OCI-LY3 (cell line): ENCODE measurements around the gene IRF3.
"Not testable (repeated sequence)": the region's sequence is repeated elsewhere in the genome, so short reads cannot be mapped to it uniquely, and the experiment has no call there.

Experiments used
- H2AFZ ChIP-seq: fragments of 200-600, 300-600 bp; shearing (Covaris generic); 2 replicates; pipeline ENCODE4 v1.6.0; 2014; ENCODE audit warnings: antibody characterized with exemption, low read depth, low read length
- H3K27ac ChIP-seq: fragments of 200-600, 300-600 bp; sonication (generic); 2 replicates; pipeline ENCODE4 v1.5.1; 2014; ENCODE audit warnings: mild to moderate bottlenecking, low read length, moderate library complexity, mixed read lengths
- H3K27me3 ChIP-seq: fragments of 200-600, 300-600 bp; sonication (generic); 2 replicates; pipeline ENCODE4 v1.6.1; 2014; ENCODE audit warnings: low read depth, low read length, mixed read lengths
- H3K36me3 ChIP-seq: fragments of 200-600, 300-600 bp; sonication (generic); replicated peaks from 2 replicates; pipeline ENCODE3; 2014; ENCODE audit warnings: low read depth, low read length, mixed read lengths
- H3K4me1 ChIP-seq: fragments of 300-600, 200-600 bp; sonication (generic); 2 replicates; pipeline ENCODE4 v1.6.1; 2014; ENCODE audit warnings: low read length, mixed read lengths
- H3K4me2 ChIP-seq: fragments of 200-600, 300-600 bp; sonication (generic); 2 replicates; pipeline ENCODE4 v1.6.1; 2014; ENCODE audit warnings: low read length, mixed read lengths
- H3K4me3 ChIP-seq: fragments of 300-600, 200-600 bp; sonication (generic); 2 replicates; pipeline ENCODE4 v1.5.1; 2014; ENCODE audit warnings: antibody characterized with exemption, mild to moderate bottlenecking, low read length, moderate library complexity
- H3K79me2 ChIP-seq: fragments of 300-600, 200-600 bp; shearing (Covaris generic); 2 replicates; pipeline ENCODE4 v1.6.1; 2014; ENCODE audit warnings: mild to moderate bottlenecking, low read length, mixed read lengths
- H3K9ac ChIP-seq: fragments of 300-600, 200-600 bp; shearing (Covaris generic); 2 replicates; pipeline ENCODE4 v1.6.0; 2014; ENCODE audit warnings: mild to moderate bottlenecking, low read length, moderate library complexity
- H3K9me3 ChIP-seq: fragments of 200-600, 300-600 bp; shearing (Covaris generic); 2 replicates; pipeline ENCODE4 v1.6.1; 2014; ENCODE audit warnings: low read length, mixed read lengths; ENCODE audit not compliant: insufficient read depth
- H4K20me1 ChIP-seq: fragments of 200-600, 300-600 bp; sonication (generic); 2 replicates; pipeline ENCODE4 v1.6.1; 2016; ENCODE audit warnings: low read length, mixed read lengths; ENCODE audit not compliant: insufficient read depth
- CTCF ChIP-seq: fragments of 200-600, 300-600 bp; sonication (generic); IDR thresholded peaks from 2 replicates; pipeline ENCODE4 v1.5.1; 2014; ENCODE audit warnings: antibody characterized with exemption, low read length, low read depth
- EZH2phosphoT487 ChIP-seq: fragments of 200-600 bp; shearing (Covaris generic); IDR thresholded peaks from 2 replicates; pipeline ENCODE4 v1.6.1; 2018; ENCODE audit warnings: antibody characterized with exemption, mixed run types, low read depth

The IRF3 gene

GRCh38 chr19:49624967-49625910 lies 40.4 kb downstream of the IRF3 start:
- no peaks in the 10 kb centered on the region; the same call in 1 of the 2 replicates for H3K79me2 ChIP-seq
- H3K9me3 ChIP-seq, result no peaks in the 10 kb centered on the region
- no peak overlapping the region for H3K4me3 ChIP-seq
- no peaks in the 10 kb centered on the region for H3K4me1 ChIP-seq
- no peak overlapping the region for H3K27ac ChIP-seq
- H3K36me3 ChIP-seq, result peaks cover 36% of the 10 kb centered on the region
- H3K27me3 ChIP-seq, result no peaks in the 10 kb centered on the region
- TF ChIP-seq CTCF, result no peak
- TF ChIP-seq EZH2phosphoT487, result no peak
- no peak overlapping the region for H2AFZ ChIP-seq
- no peaks in the 10 kb centered on the region for H4K20me1 ChIP-seq
- no peak overlapping the region for H3K9ac ChIP-seq
- no peak overlapping the region for H3K4me2 ChIP-seq

- H3K9me3 ChIP-seq, H3K27ac ChIP-seq: not testable (repeated sequence)
- H3K36me3 ChIP-seq, result peaks cover 56% of the 10 kb centered on the region
Observed at GRCh38 chr19:49617860-49618259, 47.8 kb downstream of the IRF3 start.

GRCh38 chr19:49616945-49617344 lies 48.7 kb downstream of the IRF3 start:
- Histone ChIP-seq H2AFZ (no peak overlapping the region), H3K9me3 (no peaks in the 10 kb centered on the region), H3K79me2 (peaks cover 19% of the 10 kb centered on the region), H3K27me3 (no peaks in the 10 kb centered on the region), H3K9ac (no peak overlapping the region), H3K4me3 (no peak overlapping the region), H4K20me1 (peaks cover 7% of the 10 kb centered on the region; the same call in 1 of the 2 replicates), H3K36me3 (peaks cover 54% of the 10 kb centered on the region), H3K4me2 (no peak overlapping the region), H3K4me1 (no peaks in the 10 kb centered on the region), H3K27ac (no peak overlapping the region)
- TF ChIP-seq EZH2phosphoT487, result no peak
- no peak for TF ChIP-seq CTCF

More at GRCh38 chr19:49617860-49618259, 47.8 kb downstream of the IRF3 start:
- peaks cover 10% of the 10 kb centered on the region; the same call in 1 of the 2 replicates for H3K79me2 ChIP-seq
- not testable (repeated sequence) for H3K27me3 ChIP-seq, H4K20me1 ChIP-seq, H3K4me1 ChIP-seq, H3K9ac ChIP-seq, H2AFZ ChIP-seq, H3K4me3 ChIP-seq, H3K4me2 ChIP-seq

- Histone ChIP-seq H3K9me3 (no peaks in the 10 kb centered on the region), H3K36me3 (peaks cover 50% of the 10 kb centered on the region), H3K4me3 (no peak overlapping the region), H4K20me1 (peaks cover 7% of the 10 kb centered on the region; the same call in 1 of the 2 replicates), H3K9ac (no peak overlapping the region), H3K4me1 (no peaks in the 10 kb centered on the region), H2AFZ (no peak overlapping the region), H3K4me2 (no peak overlapping the region), H3K27ac (no peak overlapping the region), H3K27me3 (no peaks in the 10 kb centered on the region), H3K79me2 (peaks cover 19% of the 10 kb centered on the region)
- TF ChIP-seq CTCF (no peak), EZH2phosphoT487 (no peak)
Observed at GRCh38 chr19:49616532-49616931, 49.1 kb downstream of the IRF3 start.
